NCI-H2196 (cell line): ENCODE data around the gene ASCC1.
"Not testable (repeated sequence)": the region's sequence is repeated elsewhere in the genome, so short reads cannot be mapped to it uniquely, and the experiment has no call there.

Experiments used
- DNase-seq: peaks from one replicate; lab custom pipeline; 2025; ENCODE audit not compliant: unreplicated experiment; lab: John Stamatoyannopoulos, UW

Gene ASCC1

DNA sequence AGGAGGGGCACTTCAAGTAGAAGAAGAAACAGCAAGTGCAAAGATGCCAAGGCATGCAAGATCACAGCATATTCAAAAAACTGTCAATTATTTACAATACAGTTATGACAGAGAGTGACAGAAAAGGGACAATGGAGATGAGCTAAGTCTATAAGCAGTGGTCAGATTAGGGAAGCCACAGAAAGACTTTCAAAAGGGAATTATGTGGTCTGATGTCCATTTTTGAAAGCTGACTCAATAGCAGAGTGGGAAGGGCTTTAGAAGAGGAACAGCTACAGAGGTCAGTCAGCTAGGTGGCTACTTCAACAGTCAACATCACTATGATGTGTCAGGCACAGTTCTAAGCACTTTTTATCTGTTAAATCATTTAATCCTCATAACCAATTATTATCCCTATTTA lies 82.6 kb downstream of the ASCC1 start:
- DNase-seq = no peak

DNA sequence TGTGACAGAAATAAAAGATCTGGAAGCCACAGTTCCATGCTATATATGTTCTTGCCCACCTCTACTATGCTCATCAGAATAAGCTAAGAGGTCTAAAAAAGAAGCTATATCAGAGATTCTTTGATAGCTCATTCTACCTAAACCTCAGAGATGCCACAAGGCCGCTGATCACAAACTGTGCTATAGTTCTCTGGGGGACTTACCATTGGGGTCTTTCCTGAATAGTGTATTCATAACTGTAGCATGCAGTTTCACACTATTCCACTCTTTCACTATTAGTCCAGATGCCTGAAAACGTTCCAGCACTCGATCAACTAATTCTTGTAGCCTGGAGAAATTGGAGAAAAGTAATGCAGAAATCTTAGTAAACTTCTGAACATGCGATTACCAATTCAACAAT lies 83.2 kb downstream of the ASCC1 start:
- no peak for DNase-seq

DNA sequence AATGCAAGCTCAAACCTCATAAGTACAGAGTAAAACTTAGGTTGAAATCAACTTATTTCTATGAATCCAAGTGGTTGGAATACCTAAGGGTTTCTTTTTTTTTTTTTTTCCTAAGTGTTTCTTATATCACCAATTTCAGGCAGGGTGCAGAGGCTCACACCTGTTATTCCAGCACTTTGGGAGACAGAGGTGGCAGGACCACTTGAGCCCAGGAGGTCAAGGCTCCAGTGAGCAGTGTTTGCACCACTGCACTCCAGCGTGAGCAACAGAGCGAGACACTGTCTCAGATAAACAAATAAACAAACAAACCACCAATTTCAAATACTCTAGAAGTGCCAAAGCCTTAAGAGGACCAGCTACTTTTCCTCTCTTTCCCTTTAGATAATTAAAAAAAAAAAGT lies 88.5 kb downstream of the ASCC1 start:
- DNase-seq = no peak

DNA sequence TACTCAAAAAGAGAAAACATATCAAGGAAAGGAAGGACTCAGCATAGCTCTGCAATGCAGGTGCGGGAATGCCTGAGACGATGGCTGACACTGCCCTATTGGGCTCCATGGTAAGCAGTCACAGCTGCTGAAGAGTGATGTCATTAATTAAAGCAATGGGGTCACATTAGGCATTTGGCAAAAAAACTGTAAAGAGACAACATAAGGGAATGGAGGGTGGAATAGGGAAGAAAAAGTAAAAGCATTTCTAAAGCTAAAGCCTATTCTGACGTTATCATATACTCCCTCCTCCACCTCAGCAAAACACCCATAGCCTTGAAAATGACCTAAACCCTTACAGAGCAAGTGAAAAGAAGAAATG lies 89.2 kb downstream of the ASCC1 start:
- no peak for DNase-seq

- peak; percentile 3 for DNase-seq
Observed at GRCh38 chr10:72126184-72126871, 89.7 kb downstream of the ASCC1 start.

DNA sequence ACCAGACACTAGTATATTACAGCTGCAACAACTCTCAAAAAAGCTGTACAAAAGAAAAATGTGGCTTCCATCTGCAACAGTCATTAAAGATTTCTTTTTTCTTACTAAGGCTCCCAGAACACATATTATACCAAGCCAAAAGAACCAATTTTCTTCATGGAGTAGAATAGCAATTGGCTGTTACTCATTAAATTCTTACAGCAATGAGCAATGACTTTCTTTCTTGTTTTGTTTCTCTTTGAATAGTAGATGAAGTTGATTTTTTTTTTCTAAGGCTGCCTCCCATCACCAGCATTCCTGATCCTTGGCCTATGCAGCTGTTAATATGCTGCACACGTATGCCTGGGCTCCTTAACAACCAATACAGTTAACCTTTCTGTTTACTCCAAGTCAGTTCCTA lies 91.1 kb downstream of the ASCC1 start:
- no peak for DNase-seq

GRCh38 chr10:72124381-72124780 lies 91.7 kb downstream of the ASCC1 start:
- DNase-seq = no peak

GRCh38 chr10:72123616-72124015 lies 92.5 kb downstream of the ASCC1 start:
- DNase-seq = no peak

- DNase-seq = no peak
Observed at GRCh38 chr10:72122221-72122620, 93.9 kb downstream of the ASCC1 start.

GRCh38 chr10:72121389-72121788 lies 94.7 kb downstream of the ASCC1 start:
- DNase-seq = no peak

DNA sequence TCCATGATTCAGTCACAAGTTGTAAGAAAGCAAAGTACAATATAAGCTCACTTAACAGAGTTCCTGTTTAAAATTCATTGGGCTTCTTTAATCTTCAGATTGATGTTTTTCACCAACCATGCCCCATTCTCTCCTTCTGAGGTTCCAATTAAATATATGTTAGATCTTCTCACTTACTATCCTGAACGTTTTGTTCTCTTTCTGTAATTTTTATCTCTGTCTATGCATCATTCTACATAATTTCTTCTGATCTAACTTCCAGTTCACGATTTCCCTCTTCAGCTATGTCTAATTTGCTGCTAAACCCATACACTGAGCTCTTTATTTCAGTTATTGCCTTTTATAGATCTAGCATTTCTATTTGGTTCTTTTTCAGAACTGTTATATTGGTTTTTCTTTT lies 99.7 kb downstream of the ASCC1 start:
- DNase-seq = no peak

DNA sequence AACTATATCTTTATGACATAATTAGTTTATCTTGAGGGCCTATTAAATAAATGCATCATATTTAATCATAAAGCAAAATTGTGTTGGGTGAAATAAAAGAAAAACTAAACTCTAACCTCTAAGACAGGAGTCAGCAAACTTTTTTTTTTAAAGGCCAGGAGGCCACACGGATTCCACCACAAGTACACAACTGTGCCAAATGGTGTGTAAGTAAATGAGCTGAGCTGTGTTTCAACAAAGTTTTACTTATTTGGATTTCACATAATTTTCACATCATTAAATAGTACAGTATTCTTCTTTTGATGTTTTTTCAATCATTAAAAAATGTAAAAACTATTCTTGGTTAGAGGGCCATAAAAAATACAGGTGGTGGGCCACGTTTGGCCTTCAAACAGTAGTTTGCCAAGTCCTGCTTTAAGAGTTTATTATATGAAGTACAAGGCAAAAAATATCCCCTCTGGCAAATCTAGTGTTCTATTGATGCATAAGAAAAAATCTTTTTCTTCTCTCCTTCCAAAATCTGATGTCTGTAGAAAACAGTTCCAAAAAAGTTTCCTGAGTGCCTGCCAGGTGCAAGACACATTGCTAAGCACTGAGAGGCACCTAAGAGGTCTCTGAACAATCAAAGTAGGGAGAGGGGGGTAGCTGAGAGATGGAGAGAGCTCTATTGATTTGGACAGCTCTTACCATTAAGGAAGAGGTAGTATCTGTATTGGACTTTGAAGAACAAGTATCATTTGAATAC lies 101.2 kb downstream of the ASCC1 start:
- no peak for DNase-seq

GRCh38 chr10:72110673-72111401 lies 105.2 kb downstream of the ASCC1 start:
- DNase-seq = no peak

DNA sequence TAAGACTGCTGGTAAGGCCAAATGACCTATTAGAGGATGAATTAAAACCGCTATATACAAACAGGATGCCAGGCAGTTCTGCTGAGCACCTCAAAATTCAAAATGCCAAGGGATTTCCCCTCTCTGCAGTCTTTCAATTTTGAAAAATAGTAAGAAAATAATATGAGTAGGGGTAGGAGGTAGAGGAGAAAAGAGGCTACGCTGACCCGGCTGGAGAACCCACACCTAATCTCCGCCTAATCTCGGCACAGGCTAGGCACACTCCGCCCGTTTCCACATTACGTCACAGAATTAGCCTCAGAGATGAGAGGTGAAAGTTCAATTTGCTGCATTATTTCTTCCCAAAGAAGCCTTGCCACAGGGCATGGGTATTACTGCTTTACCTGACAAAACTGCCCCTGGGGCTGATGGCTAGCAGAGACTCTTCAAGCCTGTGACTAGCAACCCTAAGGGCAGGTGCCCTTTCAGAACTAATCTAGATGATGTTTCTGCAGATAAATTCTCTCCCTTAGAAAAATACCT lies 106.4 kb downstream of the ASCC1 start:
- no peak for DNase-seq

- no peak for DNase-seq
Observed at GRCh38 chr10:72108830-72109635, 107.0 kb downstream of the ASCC1 start.

- DNase-seq = not testable (repeated sequence)
Observed at GRCh38 chr10:72108004-72108370, 108.1 kb downstream of the ASCC1 start.

DNA sequence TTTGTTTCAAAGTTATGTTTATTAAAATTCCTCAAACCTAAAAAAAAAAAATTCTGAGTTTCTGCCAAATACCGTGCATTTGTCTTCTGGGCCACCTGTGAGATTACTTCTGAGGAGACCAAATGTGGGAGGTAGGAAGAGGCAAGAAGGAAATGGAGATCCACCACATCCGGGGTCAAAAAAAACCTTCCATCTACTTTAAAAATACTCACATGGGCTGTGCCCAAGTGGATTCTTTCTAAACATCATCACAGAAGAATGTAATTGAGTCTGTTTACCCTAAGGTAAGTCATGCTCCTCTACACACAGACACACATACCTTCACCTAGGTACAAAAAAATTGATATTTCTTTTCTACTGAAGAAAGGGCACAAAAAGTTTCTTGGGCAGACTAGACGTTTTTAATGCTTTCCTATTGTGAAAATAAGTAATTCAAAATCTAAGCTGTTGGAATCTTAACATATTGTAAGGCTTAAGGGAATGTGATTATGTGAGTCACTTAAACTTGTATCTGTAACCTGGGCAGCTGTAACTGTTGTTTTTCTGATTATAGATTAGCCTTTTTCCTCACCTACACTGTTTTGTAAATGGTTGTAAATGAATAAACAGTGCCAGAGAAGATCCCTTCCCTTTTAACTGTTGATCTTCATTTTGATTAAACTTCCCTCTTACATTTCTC lies 108.6 kb downstream of the ASCC1 start:
- DNase-seq = no peak

- DNase-seq = no peak
Observed at GRCh38 chr10:72106896-72107295, 109.2 kb downstream of the ASCC1 start.

- no peak for DNase-seq
Observed at GRCh38 chr10:72106154-72106849, 109.8 kb downstream of the ASCC1 start.

DNA sequence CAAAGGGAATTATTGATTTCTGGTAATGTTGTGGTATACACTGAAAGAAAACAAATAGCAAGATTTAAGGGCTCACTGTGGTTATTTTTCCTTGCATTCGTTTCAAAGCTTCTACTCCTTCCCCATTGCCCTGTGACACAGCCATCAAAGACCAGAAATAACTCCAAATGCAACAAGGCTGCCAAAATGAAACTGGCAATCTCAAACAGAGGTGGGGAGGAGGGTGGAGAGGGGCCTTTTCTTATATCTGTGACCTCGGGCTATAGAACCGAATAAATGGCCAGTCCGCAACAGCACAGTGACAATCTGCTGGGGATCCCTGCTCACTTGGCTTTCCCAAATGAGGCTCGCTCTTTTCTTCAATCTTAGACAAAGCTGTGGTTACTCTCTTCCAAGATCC lies 110.4 kb downstream of the ASCC1 start:
- DNase-seq = no peak
